Stomach (tissue), 19 donors: ENCODE data around the gene ELF2. TPM values are rescaled to one million over a fixed set of nuclear protein-coding genes. Genes with fewer than 3 reads are reported as not detected.

Experiments
- DNase-seq, 2 donors: peaks; one replicate each; pipeline versions ENCODE4 v3.0.0 to v3.0.0-alpha.2; 2013 to 2019
- H3K27ac ChIP-seq, 5 donors: fragments of 200-600 bp in 4 of 5; sonication (generic) in 4 of 5; one replicate each; pipeline ENCODE4 v1.5.1; 2013 to 2019; ENCODE audit warnings: mild to moderate bottlenecking in 1 of 5, moderate library complexity in 1 of 5
- H3K27me3 ChIP-seq, 3 donors: fragments of 200-600 bp; sonication (generic); one replicate each; pipeline ENCODE4 v1.5.1; 2017 to 2019; ENCODE audit warnings: mixed run types in 1 of 3
- H3K36me3 ChIP-seq, 4 donors: fragments of 200-600 bp; sonication (generic); 1 replicate in 3 of 4; 2 replicates in 1 of 4; pipeline ENCODE4 v1.5.1; 2016 to 2019
- H3K4me1 ChIP-seq, 4 donors: fragments of 200-600 bp; sonication (generic); one replicate each; pipeline ENCODE4 v1.5.1; 2016 to 2019
- H3K4me3 ChIP-seq, 4 donors: fragments of 200-600 bp; sonication (generic) in 3 of 4; one replicate each; pipeline ENCODE4 v1.5.1; 2016 to 2019; ENCODE audit warnings: mild to moderate bottlenecking in 1 of 4
- H3K9me3 ChIP-seq, 4 donors: fragments of 200-600 bp; sonication (generic); one replicate each; pipeline ENCODE4 v1.5.1; 2016 to 2019
- CTCF ChIP-seq, 7 experiments: fragments of 450-650 bp in 4 of 7; fragments of 200-600 bp in 3 of 7; sonication (generic) in 3 of 7; IDR thresholded peaks; one replicate each; pipeline ENCODE4 v1.5.1; 2016 to 2019; ENCODE audit warnings: antibody characterized with exemption in 7 of 7, control low read depth in 2 of 7, mild to moderate bottlenecking in 1 of 7
- EP300 ChIP-seq: sonication (generic); formaldehyde crosslinking; IDR thresholded peaks from one replicate; pipeline ENCODE4 v1.6.1; 2017; ENCODE audit warnings: antibody characterized with exemption
- POLR2A ChIP-seq, 4 donors: fragments of 450-650 bp; IDR thresholded peaks; one replicate each; pipeline ENCODE4 v1.6.1; 2016; ENCODE audit warnings: antibody characterized with exemption in 4 of 4, control low read depth in 2 of 4, mild to moderate bottlenecking in 1 of 4, moderate library complexity in 1 of 4
- POLR2AphosphoS5 ChIP-seq, 3 donors: sonication (generic); formaldehyde crosslinking; IDR thresholded peaks; one replicate each; pipeline ENCODE4 v1.6.1; 2016; ENCODE audit warnings: antibody characterized with exemption in 3 of 3
- WGBS, 5 donors: extraction: QIAGEN DNeasy Blood & Tissue Kit in 3 of 5; methylation state at CpG; one replicate each; pipeline versions ENCODE4 v1.1.5 to v1.1.7; 2013 to 2018; 5-methylcytosine and 5-hydroxymethylcytosine counted together
- intact Hi-C: fragments of 100-400 bp; cut with DNase I; formaldehyde crosslinking; loops from one replicate; pipeline ENCODE4 v1.15.1; 2023; ENCODE audit warnings: low total_unique reads
- long read RNA-seq, 10 donors: transcript quantifications; one replicate each; lab custom pipeline, GENCODE V29; 2026
- polyA plus RNA-seq, 3 donors: library from polyadenylated mRNA; stranded (reverse); fragments of 200-250 nt; gene quantifications; one replicate each; pipeline ENCODE4 v1.2.3, GENCODE V29; 2013
- total RNA-seq, 5 donors: library from RNA; depleted of rRNA; stranded (reverse); fragments of >200 nt; gene quantifications; one replicate each; pipeline versions ENCODE4 v1.1.0 to v1.2.3, GENCODE V29; 2014 to 2016
- donor health status: healthy with polysubstance abuse.
- donor health status: Bipolar disorder and iron deficiency.
- donor health status: healthy.

Gene ELF2
- 100 to 1,000 TPM in 1 of 5 donors, 10 to 100 TPM in 4; 30.1 to 115 (median 64.8) TPM for total RNA-seq
- 10 to 100 TPM; 10.6 to 24.3 (median 12.2) TPM for polyA plus RNA-seq
- long read RNA-seq, donor 1, partial matches to known transcripts, result 0 of 6 reads
- long read RNA-seq, donor 1, other reads (novel, unspliced or antisense), result 0 of 6 reads
- long read RNA-seq, donor 2, partial matches to known transcripts, result 0 of 9 reads
- long read RNA-seq, donor 2, other reads (novel, unspliced or antisense), result 0 of 9 reads
- long read RNA-seq, donor 3, partial matches to known transcripts, result 0 of 3 reads
- long read RNA-seq, donor 3, other reads (novel, unspliced or antisense), result 0 of 3 reads
- long read RNA-seq, donor 4, result 0 reads
- long read RNA-seq, donor 5, full-length matches to known transcripts, result 3 of 3 reads
- long read RNA-seq, donor 5, partial matches to known transcripts, result 0 of 3 reads
- long read RNA-seq, donor 5, other reads (novel, unspliced or antisense), result 0 of 3 reads
- long read RNA-seq, donor 6, full-length matches to known transcripts, result 12 of 12 reads
- long read RNA-seq, donor 6, partial matches to known transcripts, result 0 of 12 reads
- long read RNA-seq, donor 6, other reads (novel, unspliced or antisense), result 0 of 12 reads
- long read RNA-seq, donor 7, transcript ELF2-207 (7 exons, 1,965 nt), result major isoform, 6 of 10 reads
- long read RNA-seq, donor 7, partial matches to known transcripts, result 0 of 10 reads
- long read RNA-seq, donor 7, other reads (novel, unspliced or antisense), result 0 of 10 reads
- long read RNA-seq, donor 8, full-length matches to known transcripts, result 13 of 13 reads
- long read RNA-seq, donor 8, partial matches to known transcripts, result 0 of 13 reads
- long read RNA-seq, donor 8, other reads (novel, unspliced or antisense), result 0 of 13 reads
- long read RNA-seq, donor 9, partial matches to known transcripts, result 6 of 11 reads
- long read RNA-seq, donor 9, other reads (novel, unspliced or antisense), result 0 of 11 reads
- long read RNA-seq, donor 10, full-length matches to known transcripts, result 2 of 2 reads
- long read RNA-seq, donor 10, partial matches to known transcripts, result 0 of 2 reads
- long read RNA-seq, donor 10, other reads (novel, unspliced or antisense), result 0 of 2 reads

- Histone ChIP-seq H3K36me3 (no peaks in the 10 kb centered on the region), H3K4me1 (peaks cover 5 to 37% (median 25%) of the 10 kb centered on the region in 4 donors), H3K9me3 (no peaks in the 10 kb centered on the region), H3K4me3 (peak within 1 kb of the TSS; percentile 86 to 99 (median 92)), H3K27ac (peak within 1 kb of the TSS; percentile 98 to 100 (median 100)), H3K27me3 (no peaks in the 10 kb centered on the region)
- intact Hi-C loops, result loop anchor here (5.0 kb wide), 1 partner anchor 75 kb away; no protein-coding TSS in a partner anchor
- 0 to 1% (median 0%) methylated on average over 31 to 82 of the region's 83 CpGs for WGBS, 5 donors
- DNase-seq, result peak; percentile 94 to 98
- TF ChIP-seq POLR2A (IDR thresholded peaks at IDR 0.05), result no peak
- TF ChIP-seq POLR2AphosphoS5 (IDR thresholded peaks at IDR 0.05), result peak in 2 of 3 donors; percentile 75 to 76
- TF ChIP-seq EP300, result no peak
These were observed at the start of gene ELF2 for GRCh38 chr4:139177049-139177868. TSS of gene ELF2 (minus strand) at chr4:139177218. CDS start at chr4:139137701, 39,517 bp downstream.

- H3K4me1 ChIP-seq, result no peaks in the 10 kb centered on the region
- intact Hi-C loops, result loop anchor here (10.0 kb wide), 1 partner anchor 71 kb away; no protein-coding TSS in a partner anchor
- no peaks in the 10 kb centered on the region for H3K36me3 ChIP-seq
- no peak for TF ChIP-seq POLR2AphosphoS5 (IDR thresholded peaks at IDR 0.05)
- no peak for TF ChIP-seq POLR2A (IDR thresholded peaks at IDR 0.05)
- no peak for TF ChIP-seq EP300
- TF ChIP-seq CTCF (IDR thresholded peaks at IDR 0.05), result no peak
- H3K27me3 ChIP-seq, result no peaks in the 10 kb centered on the region
- H3K27ac ChIP-seq, result no peak overlapping the region
- WGBS, 5 donors, result 88 to 94% (median 93%) methylated on average over 2 of the region's 2 CpGs
- H3K9me3 ChIP-seq, result no peaks in the 10 kb centered on the region
- no peak for DNase-seq
- H3K4me3 ChIP-seq, result no peak overlapping the region
These were observed 46.8 kb upstream of the ELF2 start for GRCh38 chr4:139223682-139224317.

- Histone ChIP-seq H3K27me3 (no peaks in the 10 kb centered on the region), H3K4me3 (no peak overlapping the region), H3K9me3 (no peaks in the 10 kb centered on the region), H3K4me1 (no peaks in the 10 kb centered on the region), H3K27ac (no peak overlapping the region), H3K36me3 (no peaks in the 10 kb centered on the region)
- DNase-seq, result no peak
- TF ChIP-seq CTCF (IDR thresholded peaks at IDR 0.05) (no peak), POLR2AphosphoS5 (IDR thresholded peaks at IDR 0.05) (no peak), EP300 (no peak), POLR2A (IDR thresholded peaks at IDR 0.05) (no peak)
- WGBS, 5 donors, result 85 to 91% (median 90%) methylated on average over 5 of the region's 5 CpGs
- intact Hi-C loops, result loop anchor here (10.0 kb wide), 1 partner anchor 73 kb away; no protein-coding TSS in a partner anchor
These were observed 45.2 kb upstream of the ELF2 start for GRCh38 chr4:139222215-139222614.

GRCh38 chr4:139221687-139222086 is 44.7 kb upstream of the ELF2 start:
- H3K36me3 ChIP-seq, result no peaks in the 10 kb centered on the region
- DNase-seq, result no peak
- no peaks in the 10 kb centered on the region for H3K4me1 ChIP-seq
- H3K27ac ChIP-seq, result no peak overlapping the region
- 78 to 92% (median 87%) methylated on average over 5 of the region's 5 CpGs for WGBS, 5 donors
- no peaks in the 10 kb centered on the region for H3K9me3 ChIP-seq
- no peak for TF ChIP-seq POLR2AphosphoS5 (IDR thresholded peaks at IDR 0.05)
- TF ChIP-seq EP300, result no peak
- TF ChIP-seq POLR2A (IDR thresholded peaks at IDR 0.05), result no peak
- TF ChIP-seq CTCF (IDR thresholded peaks at IDR 0.05), result no peak
- no peak overlapping the region for H3K4me3 ChIP-seq
- intact Hi-C loops, result loop anchor here (10.0 kb wide), 1 partner anchor 73 kb away; no protein-coding TSS in a partner anchor
- H3K27me3 ChIP-seq, result no peaks in the 10 kb centered on the region
